ENCODE results near the gene PSG1.
"Not testable (repeated sequence)": the region's sequence is repeated elsewhere in the genome, so short reads cannot be mapped to it uniquely, and the experiment has no call there.

Gene PSG1

GRCh38 chr19:42831221-42832019 lies 48.1 kb downstream of the PSG1 start:
- Histone ChIP-seq H3K27me3 (ENCODE audit: control insufficient read depth in 1 of 2, insufficient read depth in 2 of 2, low read length in 2 of 2) (no peaks in the 10 kb centered on the region), H3K9me3 (ENCODE audit: control insufficient read depth in 1 of 2, low read length in 2 of 2) (no peaks in the 10 kb centered on the region), H3K9ac (ENCODE audit: low read depth in 1 of 2, low read length in 2 of 2) (no peak overlapping the region), H3K27ac (ENCODE audit: low read depth, low read length) (no peak overlapping the region), H3K4me3 (ENCODE audit: low read depth in 1 of 2, low read length in 2 of 2) (no peak overlapping the region), H3K36me3 (ENCODE audit: control insufficient read depth in 1 of 2, insufficient read depth in 2 of 2, low read length in 2 of 2) (no peaks in the 10 kb centered on the region), H3K4me1 (ENCODE audit: control insufficient read depth in 1 of 2, insufficient read depth in 2 of 2, low read length in 2 of 2) (no peaks in the 10 kb centered on the region)

- H3K27me3 ChIP-seq (ENCODE audit: control insufficient read depth in 1 of 2, insufficient read depth in 2 of 2, low read length in 2 of 2); H3K27ac ChIP-seq (ENCODE audit: low read depth, low read length); H3K4me1 ChIP-seq (ENCODE audit: control insufficient read depth in 1 of 2, insufficient read depth in 2 of 2, low read length in 2 of 2); H3K9ac ChIP-seq (ENCODE audit: low read depth in 1 of 2, low read length in 2 of 2); H3K36me3 ChIP-seq (ENCODE audit: control insufficient read depth in 1 of 2, insufficient read depth in 2 of 2, low read length in 2 of 2); H3K9me3 ChIP-seq (ENCODE audit: control insufficient read depth in 1 of 2, low read length in 2 of 2); H3K4me3 ChIP-seq (ENCODE audit: low read depth in 1 of 2, low read length in 2 of 2): not testable (repeated sequence)
These were observed 58.1 kb downstream of the PSG1 start for GRCh38 chr19:42821306-42821977.

GRCh38 chr19:42819960-42820650 lies 59.4 kb downstream of the PSG1 start:
- not testable (repeated sequence) for H3K4me3 ChIP-seq (ENCODE audit: low read depth in 1 of 2, low read length in 2 of 2); H3K9me3 ChIP-seq (ENCODE audit: control insufficient read depth in 1 of 2, low read length in 2 of 2); H3K4me1 ChIP-seq (ENCODE audit: control insufficient read depth in 1 of 2, insufficient read depth in 2 of 2, low read length in 2 of 2); H3K27ac ChIP-seq (ENCODE audit: low read depth, low read length); H3K36me3 ChIP-seq (ENCODE audit: control insufficient read depth in 1 of 2, insufficient read depth in 2 of 2, low read length in 2 of 2); H3K9ac ChIP-seq (ENCODE audit: low read depth in 1 of 2, low read length in 2 of 2); H3K27me3 ChIP-seq (ENCODE audit: control insufficient read depth in 1 of 2, insufficient read depth in 2 of 2, low read length in 2 of 2)

- Histone ChIP-seq H3K36me3 (ENCODE audit: control insufficient read depth in 1 of 2, insufficient read depth in 2 of 2, low read length in 2 of 2) (no peaks in the 10 kb centered on the region), H3K9me3 (ENCODE audit: control insufficient read depth in 1 of 2, low read length in 2 of 2) (no peaks in the 10 kb centered on the region), H3K27me3 (ENCODE audit: control insufficient read depth in 1 of 2, insufficient read depth in 2 of 2, low read length in 2 of 2) (no peaks in the 10 kb centered on the region), H3K4me3 (ENCODE audit: low read depth in 1 of 2, low read length in 2 of 2) (no peak overlapping the region), H3K27ac (ENCODE audit: low read depth, low read length) (no peak overlapping the region), H3K4me1 (ENCODE audit: control insufficient read depth in 1 of 2, insufficient read depth in 2 of 2, low read length in 2 of 2) (no peaks in the 10 kb centered on the region), H3K9ac (ENCODE audit: low read depth in 1 of 2, low read length in 2 of 2) (no peak overlapping the region)
These were observed 62.6 kb downstream of the PSG1 start for GRCh38 chr19:42816894-42817293.

All from duodenal mucosa (tissue), 2 donors.